Fibroblast of pulmonary artery (primary cell): Measurements from ENCODE around the gene TMEM44.

Experiments
- DNase-seq: peaks from one replicate; pipeline ENCODE4 v3.0.0-alpha.2; 2010; ENCODE audit warnings: low read depth
- H3K4me3 ChIP-seq: replicated peaks from 2 replicates; pipeline ENCODE4 v1.5.1; 2011; ENCODE audit warnings: low read depth, mild to moderate bottlenecking, control low read depth, low read length, moderate library complexity
- CTCF ChIP-seq: IDR thresholded peaks from 2 replicates; pipeline ENCODE4 v1.5.1; 2011; ENCODE audit warnings: mild to moderate bottlenecking, control low read depth, low read length, inconsistent platforms; ENCODE audit errors: missing control alignments

TMEM44 gene

GRCh38 chr3:194604837-194605236, 28.4 kb downstream of the TMEM44 start:
- peak; percentile 32 for DNase-seq
- TF ChIP-seq CTCF: peak; percentile 59
- H3K4me3 ChIP-seq: no peak overlapping the region

GRCh38 chr3:194604126-194604525, 29.1 kb downstream of the TMEM44 start:
- TF ChIP-seq CTCF: no peak
- H3K4me3 ChIP-seq: no peak overlapping the region
- DNase-seq: no peak

GRCh38 chr3:194602669-194603171, 30.5 kb downstream of the TMEM44 start:
- no peak overlapping the region for H3K4me3 ChIP-seq

GRCh38 chr3:194598771-194599557, 34.3 kb downstream of the TMEM44 start:
- no peak overlapping the region for H3K4me3 ChIP-seq
- peak; percentile 99 for DNase-seq
- TF ChIP-seq CTCF: no peak

More at GRCh38 chr3:194602669-194603171, 30.5 kb downstream of the TMEM44 start:
- no peak for TF ChIP-seq CTCF
- no peak for DNase-seq

- no peak for TF ChIP-seq CTCF
- H3K4me3 ChIP-seq: no peak overlapping the region
- no peak for DNase-seq
These were observed 36.3 kb downstream of the TMEM44 start for GRCh38 chr3:194596906-194597305.

- H3K4me3 ChIP-seq: no peak overlapping the region
- peak; percentile 16 for TF ChIP-seq CTCF
- peak; percentile 100 for DNase-seq
These were observed 40.1 kb downstream of the TMEM44 start for GRCh38 chr3:194592798-194593752.
